Uterus (tissue), 4 donors: ENCODE results near the gene SIRT6. TPM values are rescaled to one million over a fixed set of nuclear protein-coding genes. Genes with fewer than 3 reads are reported as not detected.
"Not testable (repeated sequence)": the region's sequence is repeated elsewhere in the genome, so short reads cannot be mapped to it uniquely, and the experiment has no call there.

Source experiments
- DNase-seq, 2 donors: peaks; one replicate each; pipeline ENCODE4 v3.0.0-alpha.2; 2019 to 2020
- H3K27ac ChIP-seq, 2 donors: fragments of 200-600 bp; sonication (generic); 1 replicate in 1 of 2; 2 replicates in 1 of 2; pipeline ENCODE4 v1.5.1; 2016 to 2018
- H3K27me3 ChIP-seq, 2 donors: fragments of 200-600 bp; sonication (generic); one replicate each; pipeline ENCODE4 v1.5.1; 2018 to 2019; ENCODE audit warnings: control low read depth in 1 of 2
- H3K36me3 ChIP-seq, 2 donors: fragments of 200-600 bp; sonication (generic); one replicate each; pipeline ENCODE4 v1.5.1; 2019; ENCODE audit warnings: control low read depth in 1 of 2
- H3K4me1 ChIP-seq, 2 donors: fragments of 200-600 bp; sonication (generic); one replicate each; pipeline ENCODE4 v1.5.1; 2018 to 2019; ENCODE audit warnings: control low read depth in 1 of 2
- H3K4me3 ChIP-seq, 2 donors: fragments of 200-600 bp; sonication (generic); 1 replicate in 1 of 2; 2 replicates in 1 of 2; pipeline ENCODE4 v1.5.1; 2018 to 2019; ENCODE audit warnings: mild to moderate bottlenecking in 1 of 2
- H3K9me3 ChIP-seq, 2 donors: fragments of 200-600 bp; sonication (generic); one replicate each; pipeline ENCODE4 v1.5.1; 2019; ENCODE audit warnings: control low read depth in 1 of 2
- POLR2A ChIP-seq, 2 donors: fragments of 450-650 bp; IDR thresholded peaks; one replicate each; pipeline ENCODE4 v1.6.1; 2016; ENCODE audit warnings: antibody characterized with exemption in 2 of 2, mild to moderate bottlenecking in 1 of 2, moderate library complexity in 1 of 2
- intact Hi-C: fragments of 100-400 bp; cut with DNase I; formaldehyde crosslinking; loops from one replicate; pipeline ENCODE4 v1.15.1; 2023; ENCODE audit warnings: low total_unique reads
- total RNA-seq, 4 donors: library from RNA; depleted of rRNA in 3 of 4; stranded (reverse); fragments of >200 nt in 3 of 4; gene quantifications; one replicate each; pipeline versions ENCODE4 v1.1.0 to v1.2.4, GENCODE V29; 2014 to 2023
- TF ChIP-seq, protein P1 (sequence below), 4 experiments: fragments of 200-600 bp in 2 of 4; fragments of 450-650 bp in 2 of 4; sonication (generic) in 2 of 4; IDR thresholded peaks; one replicate each; pipeline ENCODE4 v1.5.1; 2016 to 2019; ENCODE audit warnings: antibody characterized with exemption in 4 of 4, mild to moderate bottlenecking in 2 of 4, moderate library complexity in 1 of 4
- donor health status: DM: yes; HTN: yes; CAD: no.

The SIRT6 gene
- total RNA-seq, 4 donors from 2014 or later, result 1.3 to 23.2 (median 15.1) TPM

DNA sequence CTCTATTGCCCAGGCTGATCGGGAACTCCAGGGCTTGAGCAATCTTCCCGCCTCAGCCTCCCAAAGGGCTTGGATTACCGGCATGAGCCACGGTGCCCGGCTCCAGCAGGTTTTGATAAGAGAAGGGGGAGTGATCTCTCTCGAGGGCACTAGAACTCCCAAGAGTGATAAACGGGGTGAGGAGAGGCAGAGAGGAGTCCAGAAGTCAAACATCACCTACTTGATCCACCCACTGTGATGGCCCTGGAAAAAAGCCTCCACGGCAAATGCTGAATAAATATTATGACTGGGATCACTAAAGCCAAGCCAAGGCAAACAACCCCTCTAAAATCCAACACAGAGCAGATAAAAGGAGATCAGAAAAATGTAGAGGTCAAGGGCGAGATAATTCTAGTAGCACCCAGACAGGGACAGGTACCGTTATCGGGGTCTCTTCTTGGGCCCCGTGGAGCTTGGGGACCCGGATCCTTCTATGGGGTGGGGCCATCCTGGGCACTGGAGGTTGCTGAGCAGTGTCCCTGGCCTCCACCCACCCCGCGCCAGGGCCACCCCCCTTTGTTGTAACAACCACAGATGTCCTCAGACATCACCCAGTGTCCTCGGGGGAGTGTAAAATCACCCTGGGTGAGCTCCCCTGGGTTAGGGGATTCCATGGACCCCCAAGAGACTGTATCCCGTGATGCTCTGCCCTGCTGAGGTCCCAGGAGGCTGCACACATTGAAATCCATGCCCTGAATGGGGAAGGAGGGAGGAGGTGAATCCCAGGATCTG, 32.7 kb downstream of the SIRT6 start:
- H3K27me3 ChIP-seq, result no peaks in the 10 kb centered on the region
- no peak overlapping the region for H3K27ac ChIP-seq
- intact Hi-C loops, result loop anchor here (10.0 kb wide), 1 partner anchor 65 kb away; no protein-coding TSS in a partner anchor
- no peaks in the 10 kb centered on the region for H3K4me1 ChIP-seq
- H3K4me3 ChIP-seq, result no peak overlapping the region
- no peaks in the 10 kb centered on the region for H3K36me3 ChIP-seq
- DNase-seq, result no peak
- H3K9me3 ChIP-seq, result no peaks in the 10 kb centered on the region
- TF ChIP-seq, protein P1, sequence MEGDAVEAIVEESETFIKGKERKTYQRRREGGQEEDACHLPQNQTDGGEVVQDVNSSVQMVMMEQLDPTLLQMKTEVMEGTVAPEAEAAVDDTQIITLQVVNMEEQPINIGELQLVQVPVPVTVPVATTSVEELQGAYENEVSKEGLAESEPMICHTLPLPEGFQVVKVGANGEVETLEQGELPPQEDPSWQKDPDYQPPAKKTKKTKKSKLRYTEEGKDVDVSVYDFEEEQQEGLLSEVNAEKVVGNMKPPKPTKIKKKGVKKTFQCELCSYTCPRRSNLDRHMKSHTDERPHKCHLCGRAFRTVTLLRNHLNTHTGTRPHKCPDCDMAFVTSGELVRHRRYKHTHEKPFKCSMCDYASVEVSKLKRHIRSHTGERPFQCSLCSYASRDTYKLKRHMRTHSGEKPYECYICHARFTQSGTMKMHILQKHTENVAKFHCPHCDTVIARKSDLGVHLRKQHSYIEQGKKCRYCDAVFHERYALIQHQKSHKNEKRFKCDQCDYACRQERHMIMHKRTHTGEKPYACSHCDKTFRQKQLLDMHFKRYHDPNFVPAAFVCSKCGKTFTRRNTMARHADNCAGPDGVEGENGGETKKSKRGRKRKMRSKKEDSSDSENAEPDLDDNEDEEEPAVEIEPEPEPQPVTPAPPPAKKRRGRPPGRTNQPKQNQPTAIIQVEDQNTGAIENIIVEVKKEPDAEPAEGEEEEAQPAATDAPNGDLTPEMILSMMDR (IDR thresholded peaks at IDR 0.05), result no peak
- TF ChIP-seq POLR2A (IDR thresholded peaks at IDR 0.05), result no peak

DNA sequence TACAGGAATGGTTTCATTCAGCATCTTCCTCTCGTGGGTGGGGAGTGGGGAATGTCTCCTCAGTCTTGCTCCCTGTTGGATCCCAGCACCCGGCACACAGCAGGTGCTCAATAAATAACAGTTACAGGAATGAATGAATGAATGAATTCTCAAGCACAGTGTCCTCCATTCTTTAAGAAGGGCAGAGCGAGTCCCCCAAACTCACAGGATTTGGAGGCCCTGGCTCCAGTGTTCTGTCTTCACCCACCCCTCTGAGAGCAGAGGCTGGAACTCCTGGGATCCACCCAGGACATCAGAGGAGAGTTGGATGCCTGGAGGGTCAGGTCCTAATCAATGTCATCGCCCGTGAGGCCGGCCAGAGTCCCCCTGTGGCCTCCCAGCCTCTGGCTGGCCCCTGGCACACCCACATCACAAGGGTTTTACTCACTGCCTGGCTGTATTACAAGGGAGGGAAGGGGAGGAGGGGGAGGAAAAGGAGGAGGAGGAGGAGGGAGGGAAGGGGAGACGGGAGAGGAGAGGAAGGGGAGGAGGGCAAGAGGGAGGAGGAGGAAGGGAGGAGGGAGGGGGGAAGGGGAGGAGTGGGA, 37.6 kb downstream of the SIRT6 start:
- DNase-seq, result no peak
- Histone ChIP-seq H3K9me3 (no peaks in the 10 kb centered on the region), H3K27me3 (no peaks in the 10 kb centered on the region), H3K4me1 (no peaks in the 10 kb centered on the region), H3K36me3 (no peaks in the 10 kb centered on the region), H3K27ac (no peak overlapping the region), H3K4me3 (no peak overlapping the region)
- intact Hi-C loops, result no loop called here
- TF ChIP-seq POLR2A (IDR thresholded peaks at IDR 0.05), result no peak
- TF ChIP-seq, protein P1 (IDR thresholded peaks at IDR 0.05), result no peak

GRCh38 chr19:4142916-4143315, 39.4 kb downstream of the SIRT6 start:
- DNase-seq, H3K4me1 ChIP-seq, H3K9me3 ChIP-seq, intact Hi-C loops, H3K27me3 ChIP-seq, H3K4me3 ChIP-seq, H3K36me3 ChIP-seq, H3K27ac ChIP-seq: not testable (repeated sequence)

DNA sequence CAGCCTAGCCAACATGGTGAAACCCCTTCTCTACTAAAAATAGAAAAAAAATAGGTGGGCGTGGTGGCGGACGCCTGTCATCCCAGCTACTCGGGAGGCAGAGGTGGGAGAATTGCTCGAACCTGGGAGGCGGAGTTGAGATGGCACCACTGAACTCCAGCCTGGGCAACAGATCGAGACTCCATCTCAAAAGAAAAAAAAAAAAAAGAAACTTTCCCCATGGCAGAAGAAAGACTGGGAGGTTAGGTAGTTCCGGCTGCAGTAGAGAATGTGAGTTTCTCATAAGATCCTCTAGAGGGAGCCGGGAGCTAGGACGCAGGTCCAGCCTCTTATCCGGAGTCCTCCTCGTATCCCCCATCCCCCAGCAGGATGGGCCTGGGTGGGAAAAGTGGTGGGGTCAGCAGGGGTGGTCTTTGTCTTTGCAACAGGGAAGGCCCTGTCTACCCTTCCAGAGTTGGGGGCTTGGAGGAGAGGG, 42.1 kb downstream of the SIRT6 start:
- intact Hi-C loops, result no loop called here
- no peaks in the 10 kb centered on the region for H3K27me3 ChIP-seq

GRCh38 chr19:4139614-4140236, 42.6 kb downstream of the SIRT6 start:
- Histone ChIP-seq H3K27me3 (no peaks in the 10 kb centered on the region), H3K9me3 (no peaks in the 10 kb centered on the region), H3K36me3 (no peaks in the 10 kb centered on the region), H3K27ac (no peak overlapping the region), H3K4me3 (no peak overlapping the region), H3K4me1 (no peaks in the 10 kb centered on the region)
- intact Hi-C loops, result no loop called here
- peak; percentile 68 to 71 for DNase-seq
- TF ChIP-seq, protein P1 (IDR thresholded peaks at IDR 0.05), result peak; percentile 58 to 68 (median 67)
- no peak for TF ChIP-seq POLR2A (IDR thresholded peaks at IDR 0.05)

More for the DNA sequence above, 42.1 kb downstream of the SIRT6 start:
- TF ChIP-seq, protein P1 (IDR thresholded peaks at IDR 0.05), result peak in 3 of 4 experiments; percentile 42 to 51 (median 43)
- no peak for TF ChIP-seq POLR2A (IDR thresholded peaks at IDR 0.05)
- Histone ChIP-seq H3K36me3 (no peaks in the 10 kb centered on the region), H3K4me3 (no peak overlapping the region), H3K9me3 (no peaks in the 10 kb centered on the region), H3K4me1 (no peaks in the 10 kb centered on the region), H3K27ac (no peak overlapping the region)
- no peak for DNase-seq
